GM23338 (cell line): Measurements from ENCODE around the gene NHS. TPM values are rescaled to one million over a fixed set of nuclear protein-coding genes. Genes with fewer than 3 reads are reported as not detected.

ENCODE experiments used
- ATAC-seq: fragments of 200-7000 bp; cut with Tn5 transposase; 3 replicates; pipeline ENCODE4 v1.9.1; 2020
- DNase-seq: peaks from one replicate; pipeline ENCODE4 v3.0.0-alpha.2; 2015; ENCODE audit warnings: low spot score
- H2AFZ ChIP-seq: fragments of 200-600 bp; sonication (generic); 2 replicates; pipeline ENCODE4 v1.8.0; 2016; ENCODE audit warnings: antibody characterized with exemption, mild to moderate bottlenecking, moderate library complexity
- H3F3A ChIP-seq: fragments of 200-600 bp; sonication (generic); replicated peaks from 2 replicates; pipeline ENCODE4 v1.8.0; 2017; ENCODE audit warnings: antibody characterized with exemption, mixed run types, low read depth
- H3K27ac ChIP-seq: fragments of 200-600 bp; sonication (generic); 2 replicates; pipeline ENCODE4 v1.6.1; 2016; ENCODE audit warnings: low read depth
- H3K27me3 ChIP-seq: fragments of 200-600 bp; sonication (generic); 2 replicates; pipeline ENCODE4 v1.8.0; 2016; ENCODE audit warnings: mild to moderate bottlenecking, mixed run types, moderate library complexity; ENCODE audit not compliant: insufficient read depth
- H3K36me3 ChIP-seq: fragments of 200-600 bp; sonication (generic); 2 replicates; pipeline ENCODE4 v1.8.0; 2016; ENCODE audit warnings: mild to moderate bottlenecking; ENCODE audit not compliant: insufficient read depth
- H3K4me1 ChIP-seq: fragments of 200-600 bp; sonication (generic); 2 replicates; pipeline ENCODE4 v1.8.0; 2016; ENCODE audit warnings: mild to moderate bottlenecking, moderate library complexity; ENCODE audit not compliant: insufficient read depth
- H3K4me2 ChIP-seq: fragments of 200-600 bp; sonication (generic); 2 replicates; pipeline ENCODE4 v1.7.1; 2017; ENCODE audit warnings: mixed run types
- H3K4me3 ChIP-seq: fragments of 200-600 bp; sonication (generic); 2 replicates; pipeline ENCODE4 v1.6.1; 2016; ENCODE audit warnings: mixed run types
- H3K79me2 ChIP-seq: fragments of 200-600 bp; sonication (generic); replicated peaks from 2 replicates; pipeline ENCODE4 v1.8.0; 2017; ENCODE audit warnings: mild to moderate bottlenecking; ENCODE audit not compliant: insufficient read depth
- H3K9me2 ChIP-seq: fragments of 200-600 bp; sonication (generic); 2 replicates; pipeline ENCODE4 v1.8.0; 2017; ENCODE audit not compliant: insufficient read depth
- H4K20me1 ChIP-seq: fragments of 200-600 bp; sonication (generic); replicated peaks from 2 replicates; pipeline ENCODE4 v1.8.0; 2017; ENCODE audit warnings: mild to moderate bottlenecking; ENCODE audit not compliant: insufficient read depth
- H3K27ac Mint-ChIP-seq: 2 replicates; pipeline ENCODE4 v1.8.0; 2020; ENCODE audit warnings: inconsistent platforms, mild to moderate bottlenecking, moderate library complexity, mixed read lengths
- H3K27me3 Mint-ChIP-seq: 3 replicates; pipeline ENCODE4 v1.8.0; 2022; ENCODE audit warnings: low read depth, mild to moderate bottlenecking, moderate library complexity, mixed read lengths, inconsistent platforms; ENCODE audit not compliant: insufficient read depth, poor library complexity
- H3K36me3 Mint-ChIP-seq: 3 replicates; pipeline ENCODE4 v1.8.0; 2021; ENCODE audit warnings: low read depth, mild to moderate bottlenecking, inconsistent platforms, moderate library complexity, mixed read lengths
- H3K4me1 Mint-ChIP-seq: 3 replicates; pipeline ENCODE4 v1.8.0; 2020; ENCODE audit warnings: mild to moderate bottlenecking, inconsistent platforms, mixed read lengths
- H3K4me3 Mint-ChIP-seq: 3 replicates; pipeline ENCODE4 v1.8.0; 2021; ENCODE audit warnings: moderate library complexity, mild to moderate bottlenecking, inconsistent platforms, mixed read lengths
- H3K9me3 Mint-ChIP-seq: 3 replicates; pipeline ENCODE4 v1.8.0; 2020; ENCODE audit warnings: moderate library complexity, mild to moderate bottlenecking, inconsistent platforms, mixed read lengths
- CTCF ChIP-seq, 2 experiments: fragments of 200-600 bp in 1 of 2; sonication (generic) in 1 of 2; conservative IDR thresholded peaks; 2 replicates each; pipeline versions ENCODE4 v1.5.1 to v1.6.1; 2016 to 2017; ENCODE audit warnings: antibody characterized with exemption in 2 of 2, low read depth in 2 of 2, mild to moderate bottlenecking in 2 of 2, moderate library complexity in 1 of 2
- ETS1 ChIP-seq: IDR thresholded peaks from 2 replicates; pipeline ENCODE4 v1.6.1; 2016; ENCODE audit warnings: antibody characterized with exemption
- NANOG ChIP-seq: IDR thresholded peaks from 2 replicates; pipeline ENCODE4 v1.6.1; 2016; ENCODE audit warnings: antibody characterized with exemption, borderline replicate concordance
- REST ChIP-seq: IDR thresholded peaks from one replicate; pipeline ENCODE4 v1.6.1; 2018; ENCODE audit warnings: antibody characterized with exemption; ENCODE audit not compliant: unreplicated experiment
- STAT1 ChIP-seq: IDR thresholded peaks from one replicate; pipeline ENCODE4 v1.6.1; 2016; ENCODE audit warnings: antibody characterized with exemption; ENCODE audit not compliant: unreplicated experiment
- ZNF331 ChIP-seq: fragments of 250-450 bp; sonication (Bioruptor Pico); IDR thresholded peaks from 2 replicates; pipeline ENCODE4 v1.5.0; 2020; ENCODE audit warnings: low read depth, mild to moderate bottlenecking, moderate library complexity
- ZNF462 ChIP-seq: fragments of 250-450 bp; sonication (Bioruptor Pico); IDR thresholded peaks from 2 replicates; pipeline ENCODE4 v1.5.0; 2020; ENCODE audit warnings: mild to moderate bottlenecking, moderate library complexity
- polyA plus RNA-seq: library from polyadenylated mRNA; unstranded; fragments of >200 nt; fragmentation: Nextera tagmentation; extraction: Ambion mirVana; gene quantifications from 2 replicates; pipeline ENCODE4 v1.2.1, GENCODE V29; 2016
- total RNA-seq: library from RNA; depleted of rRNA; stranded (reverse); fragments of >200 nt; shearing (Covaris generic); gene quantifications from 2 replicates; pipeline ENCODE4 v1.2.3, GENCODE V29; 2014

The NHS gene
- total and polyA plus RNA-seq, 2 experiments from 2014 or later: 1.8 to 8.2 TPM

DNA sequence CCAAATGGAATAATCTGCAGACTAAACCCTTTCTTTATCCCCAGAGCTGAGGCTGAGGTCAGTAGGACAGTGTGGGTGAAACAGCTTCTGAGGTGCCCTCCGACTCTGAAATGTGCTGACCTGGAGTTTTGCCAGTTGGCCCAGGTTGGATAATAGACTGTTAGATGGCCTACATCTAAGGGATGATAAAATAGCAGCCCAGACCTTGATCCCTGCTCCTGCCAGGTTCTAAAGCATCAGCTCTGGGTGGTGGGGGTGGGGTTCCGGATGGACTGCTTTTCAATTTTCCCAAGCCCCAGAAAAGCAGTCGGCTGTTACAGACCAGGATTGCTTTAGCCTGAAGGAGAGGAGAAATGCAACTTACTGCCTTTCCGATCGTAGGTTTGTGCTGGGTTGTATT lies 110.4 kb downstream of the NHS start:
- no peaks in the 10 kb centered on the region for H3K79me2 ChIP-seq
- H3K27me3 ChIP-seq: no peaks in the 10 kb centered on the region
- Mint-ChIP-seq H3K27ac (no peak overlapping the region), H3K4me3 (no peak overlapping the region), H3K9me3 (no peaks in the 10 kb centered on the region), H3K27me3 (no peaks in the 10 kb centered on the region), H3K4me1 (peaks cover 16% of the 10 kb centered on the region; the same call in 2 of the 3 replicates), H3K36me3 (no peaks in the 10 kb centered on the region)
- no peak overlapping the region for H3K4me3 ChIP-seq
- no peaks in the 10 kb centered on the region for H3F3A ChIP-seq
- peaks cover 5% of the 10 kb centered on the region; the same call in 1 of the 2 replicates for H3K4me1 ChIP-seq
- no peaks in the 10 kb centered on the region for H3K9me2 ChIP-seq
- no peak overlapping the region for H3K27ac ChIP-seq
- no peaks in the 10 kb centered on the region for H3K36me3 ChIP-seq
- H3K4me2 ChIP-seq: no peak overlapping the region
- DNase-seq: no peak
- TF ChIP-seq STAT1 (no peak), NANOG (no peak)
- no peaks in the 10 kb centered on the region for H4K20me1 ChIP-seq
- no peak overlapping the region for H2AFZ ChIP-seq
- ATAC-seq: no peak

- H3K9me2 ChIP-seq: no peaks in the 10 kb centered on the region
- peaks cover 5% of the 10 kb centered on the region; the same call in 1 of the 2 replicates for H3K4me1 ChIP-seq
- H3K36me3 ChIP-seq: no peaks in the 10 kb centered on the region
- H3K27ac ChIP-seq: no peak overlapping the region
- H3K79me2 ChIP-seq: no peaks in the 10 kb centered on the region
- peaks cover 16% of the 10 kb centered on the region; the same call in 2 of the 3 replicates for H3K4me1 Mint-ChIP-seq
- H3K9me3 Mint-ChIP-seq: no peaks in the 10 kb centered on the region
- no peaks in the 10 kb centered on the region for H3F3A ChIP-seq
- H3K4me2 ChIP-seq: no peak overlapping the region
- no peak overlapping the region for H3K27ac Mint-ChIP-seq
- H4K20me1 ChIP-seq: no peaks in the 10 kb centered on the region
- ATAC-seq (no peak), DNase-seq (no peak)
- TF ChIP-seq ZNF331 (CRISPR knock-in tag) (no peak), NANOG (no peak), REST (no peak), CTCF (conservative IDR thresholded peaks at IDR 0.05; ENCODE audit: low read depth in 2 of 2) (no peak), ETS1 (no peak), ZNF462 (CRISPR knock-in tag) (no peak), STAT1 (no peak)
- no peaks in the 10 kb centered on the region for H3K36me3 Mint-ChIP-seq
- no peaks in the 10 kb centered on the region for H3K27me3 ChIP-seq
- no peak overlapping the region for H2AFZ ChIP-seq
- H3K4me3 ChIP-seq: no peak overlapping the region
- H3K27me3 Mint-ChIP-seq: no peaks in the 10 kb centered on the region
- no peak overlapping the region for H3K4me3 Mint-ChIP-seq
Measured at GRCh38 chrX:17488036-17488435, 113.0 kb downstream of the NHS start.
